WI38 (cell line): Measurements from ENCODE around the gene ASIP.
"Not testable (repeated sequence)": the region's sequence is repeated elsewhere in the genome, so short reads cannot be mapped to it uniquely, and the experiment has no call there.

Experiments
- H3K4me3 ChIP-seq: 2 replicates; pipeline ENCODE4 v1.5.1; 2011; ENCODE audit warnings: low read depth, mild to moderate bottlenecking, control low read depth, low read length
- CTCF ChIP-seq: IDR thresholded peaks from 2 replicates; pipeline ENCODE4 v1.5.1; 2012; ENCODE audit warnings: low read depth, mild to moderate bottlenecking, control low read depth, low read length

Gene ASIP, protein sequence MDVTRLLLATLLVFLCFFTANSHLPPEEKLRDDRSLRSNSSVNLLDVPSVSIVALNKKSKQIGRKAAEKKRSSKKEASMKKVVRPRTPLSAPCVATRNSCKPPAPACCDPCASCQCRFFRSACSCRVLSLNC

GRCh38 chr20:34240693-34241615 is at the start of gene ASIP:
ASIP (plus strand) TSS chr20:34241423; CDS start chr20:34260375, 18,952 bp downstream.
- TF ChIP-seq CTCF = no peak
- H3K4me3 ChIP-seq = no peak within 1 kb of the TSS

DNA sequence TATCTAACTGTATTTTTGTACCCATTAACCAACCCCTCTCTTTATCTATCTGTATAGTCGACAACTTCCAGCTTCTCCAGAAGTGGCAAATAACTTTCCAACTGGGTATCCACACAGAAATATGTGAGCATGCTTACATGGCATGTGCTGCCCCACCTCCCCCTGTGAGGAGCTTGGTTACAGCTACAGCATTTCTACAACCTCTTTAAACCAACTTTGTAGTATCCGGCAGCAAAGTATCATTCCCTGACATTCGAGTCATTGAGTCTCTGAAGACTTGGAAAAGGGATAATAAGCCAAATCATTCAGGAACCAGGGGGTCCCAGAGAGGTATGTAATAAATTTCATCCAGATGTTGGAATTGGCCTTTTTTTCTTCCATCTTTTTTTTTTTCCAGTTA is 48.2 kb upstream of the ASIP start:
- H3K4me3 ChIP-seq = no peak overlapping the region
- TF ChIP-seq CTCF = no peak

DNA sequence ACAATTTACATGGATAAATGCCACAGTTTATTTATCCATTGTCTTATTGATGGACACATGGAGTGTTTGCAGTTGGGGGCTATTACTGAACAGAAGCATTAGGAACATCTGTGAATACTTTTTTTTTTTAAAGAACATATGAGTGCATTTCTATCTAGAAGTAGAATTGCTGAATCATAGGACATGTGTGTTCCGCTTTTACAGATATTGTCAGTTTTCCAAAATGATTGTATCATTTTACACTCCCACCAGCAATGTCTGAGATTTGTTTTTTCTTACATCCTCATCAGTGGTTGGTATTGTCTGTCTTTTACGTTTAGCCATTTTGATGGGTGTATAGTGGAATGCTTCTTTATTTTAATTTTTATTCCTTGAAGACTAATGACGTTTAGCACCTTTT is 42.0 kb upstream of the ASIP start:
- H3K4me3 ChIP-seq = no peak overlapping the region
- no peak for TF ChIP-seq CTCF

DNA sequence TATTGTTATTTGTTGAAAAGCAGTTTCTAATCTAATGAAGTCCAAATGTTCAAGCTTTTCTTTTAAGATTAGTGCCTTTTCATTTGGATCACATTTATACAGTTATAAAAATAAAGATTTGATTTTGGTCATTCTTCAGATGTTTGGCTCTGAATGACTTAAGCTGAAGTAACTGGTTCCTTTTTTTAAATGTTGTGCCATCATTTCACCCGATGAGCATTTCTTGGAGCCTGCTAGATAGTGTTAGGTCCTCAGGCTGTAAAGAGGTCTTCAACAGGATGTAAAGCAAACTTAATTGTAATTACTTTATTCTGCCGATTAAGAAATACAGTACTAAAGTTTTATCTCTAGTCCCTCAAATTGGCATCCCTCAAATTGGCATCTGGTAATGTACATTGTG is 41.2 kb upstream of the ASIP start:
- TF ChIP-seq CTCF = no peak
- H3K4me3 ChIP-seq = no peak overlapping the region

- TF ChIP-seq CTCF = no peak
- no peak overlapping the region for H3K4me3 ChIP-seq
These were observed 39.7 kb upstream of the ASIP start for GRCh38 chr20:34201531-34201930.

DNA sequence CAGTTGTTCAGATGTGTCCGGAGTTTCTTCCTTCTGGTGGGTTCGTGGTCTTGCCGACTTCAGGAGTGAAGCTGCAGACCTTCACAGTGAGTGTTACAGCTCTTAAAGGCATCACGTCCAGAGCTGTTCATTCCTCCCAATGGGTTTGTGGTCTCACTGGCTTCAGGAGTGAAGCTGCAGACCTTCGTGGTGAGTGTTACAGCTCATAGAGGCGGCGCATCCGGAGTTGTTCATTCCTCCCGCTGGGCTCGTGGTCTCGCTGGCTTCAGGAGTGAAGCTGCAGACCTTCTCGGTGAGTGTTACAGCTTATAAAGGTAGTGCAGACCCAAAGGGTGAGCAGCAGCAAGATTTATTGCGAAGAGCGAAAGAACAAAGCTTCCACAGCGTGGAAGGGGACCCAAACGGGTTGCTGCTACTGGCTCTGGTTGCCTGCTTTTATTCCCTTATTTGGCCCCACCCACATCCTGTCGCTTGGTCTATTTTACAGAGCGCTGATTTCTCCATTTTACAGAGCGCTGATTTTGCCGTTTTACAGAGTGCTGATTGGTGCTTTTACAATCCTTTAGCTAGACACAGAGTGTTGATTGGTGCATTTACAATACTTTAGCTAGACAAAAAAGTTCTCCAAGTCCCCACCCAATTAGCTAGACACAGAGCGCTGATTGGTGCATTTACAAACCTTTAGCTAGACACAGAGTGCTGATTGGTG is 35.9 kb upstream of the ASIP start:
- H3K4me3 ChIP-seq = not testable (repeated sequence)

DNA sequence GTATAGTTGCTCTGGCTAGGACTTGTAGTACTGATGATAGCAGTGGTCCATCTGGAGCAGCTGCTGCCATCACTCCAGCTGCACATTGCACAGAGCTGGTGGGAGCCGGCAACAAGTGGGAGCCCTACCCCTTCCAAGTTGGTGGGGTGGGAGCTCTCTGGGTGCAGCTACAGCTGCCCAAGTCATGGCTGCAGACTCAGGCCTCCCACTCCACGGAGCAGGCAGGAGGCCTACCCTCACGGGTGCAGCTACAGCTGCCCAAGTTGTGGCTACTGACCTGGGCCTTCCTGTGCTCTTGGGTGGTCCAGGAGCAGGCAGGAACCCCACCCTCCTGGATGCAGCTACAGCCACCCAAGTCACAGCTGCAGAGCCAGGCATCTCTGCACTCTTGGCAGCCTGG is 32.1 kb upstream of the ASIP start:
- no peak for TF ChIP-seq CTCF
- H3K4me3 ChIP-seq = no peak overlapping the region
